ENCODE data around the gene ARF4.

Gene ARF4

DNA sequence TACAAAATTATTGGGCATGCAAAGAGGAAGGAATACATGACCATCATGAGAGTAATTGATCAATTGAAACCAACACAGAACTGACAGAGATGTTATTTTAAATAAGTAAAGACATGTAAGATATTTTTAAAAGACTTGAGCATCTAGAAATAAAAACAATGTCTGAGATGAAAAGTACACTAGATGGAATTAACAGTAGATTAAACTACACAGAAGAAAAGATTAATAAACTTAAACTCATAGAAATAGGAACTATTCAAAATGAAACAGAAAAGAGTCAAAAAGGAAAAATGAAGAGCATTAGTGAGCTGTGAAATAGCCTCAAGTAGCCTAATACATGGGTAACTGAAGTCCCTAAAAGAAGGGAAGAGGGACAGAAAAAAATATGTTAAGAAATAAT, 8.5 kb upstream of the ARF4 start:
- Histone ChIP-seq H3K4me1 (ENCODE audit: control insufficient read depth, insufficient read depth, low read length) (no peaks in the 10 kb centered on the region), H3K27ac (ENCODE audit: low read depth, low read length) (no peak overlapping the region), H3K27me3 (ENCODE audit: control insufficient read depth, insufficient read depth, low read length) (no peaks in the 10 kb centered on the region), H3K9ac (ENCODE audit: low read length) (no peak overlapping the region), H3K9me3 (ENCODE audit: control insufficient read depth, insufficient read depth, low read depth, low read length) (0 out of 2 replicates have a peak, but pooled peaks cover 2% of the 10 kb centered on the region), H3K36me3 (ENCODE audit: control insufficient read depth, insufficient read depth, low read length) (no peaks in the 10 kb centered on the region), H3K4me3 (ENCODE audit: low read depth, low read length) (no peak overlapping the region)

DNA sequence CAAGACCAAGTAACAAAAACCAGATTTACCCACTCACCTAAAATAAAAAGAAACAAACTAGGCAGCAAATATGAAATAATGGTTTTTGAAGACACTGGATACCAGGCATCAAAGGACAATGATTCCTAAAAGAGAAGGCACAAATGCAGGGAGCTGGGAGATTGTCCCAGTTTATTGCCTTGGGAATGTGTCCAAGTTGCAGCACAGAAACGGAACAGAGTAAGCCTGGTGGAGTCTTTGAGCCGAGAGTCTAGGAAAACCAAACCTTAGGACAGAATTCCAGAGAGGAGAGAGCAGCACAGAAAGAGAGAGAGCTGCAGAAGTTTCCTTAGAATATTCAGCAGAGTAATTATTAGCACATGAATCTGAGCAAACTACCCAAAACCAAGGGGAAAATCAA, 7.8 kb upstream of the ARF4 start:
- H3K4me1 ChIP-seq (ENCODE audit: control insufficient read depth, insufficient read depth, low read length) = no peaks in the 10 kb centered on the region
- no peak overlapping the region for H3K9ac ChIP-seq (ENCODE audit: low read length)
- 0 out of 2 replicates have a peak, but pooled peaks cover 2% of the 10 kb centered on the region for H3K9me3 ChIP-seq (ENCODE audit: control insufficient read depth, insufficient read depth, low read depth, low read length)
- no peak overlapping the region for H3K4me3 ChIP-seq (ENCODE audit: low read depth, low read length)
- no peak overlapping the region for H3K27ac ChIP-seq (ENCODE audit: low read depth, low read length)
- no peaks in the 10 kb centered on the region for H3K27me3 ChIP-seq (ENCODE audit: control insufficient read depth, insufficient read depth, low read length)
- no peaks in the 10 kb centered on the region for H3K36me3 ChIP-seq (ENCODE audit: control insufficient read depth, insufficient read depth, low read length)

DNA sequence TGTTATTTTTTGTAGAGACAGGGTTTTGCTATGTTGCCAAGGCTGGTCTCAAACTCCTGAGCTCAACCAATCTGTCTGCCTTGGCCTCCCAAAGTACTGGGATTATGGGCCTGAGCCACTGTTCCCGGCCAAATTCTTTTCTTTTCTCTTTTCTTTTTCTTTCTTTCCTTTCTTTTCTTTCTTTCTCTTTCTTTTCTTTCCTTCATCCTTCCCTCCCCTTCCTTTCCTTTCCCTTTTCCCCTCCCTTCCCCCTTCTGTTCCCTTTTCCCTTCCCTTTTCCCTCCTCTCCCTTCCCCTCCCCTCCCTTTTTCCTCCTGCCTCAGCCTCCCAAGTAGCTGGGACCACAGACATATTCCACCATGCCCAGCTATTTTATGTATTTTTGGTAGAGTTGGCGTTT, 3.1 kb upstream of the ARF4 start:
- H3K27ac ChIP-seq (ENCODE audit: low read depth, low read length) = no peak overlapping the region

DNA sequence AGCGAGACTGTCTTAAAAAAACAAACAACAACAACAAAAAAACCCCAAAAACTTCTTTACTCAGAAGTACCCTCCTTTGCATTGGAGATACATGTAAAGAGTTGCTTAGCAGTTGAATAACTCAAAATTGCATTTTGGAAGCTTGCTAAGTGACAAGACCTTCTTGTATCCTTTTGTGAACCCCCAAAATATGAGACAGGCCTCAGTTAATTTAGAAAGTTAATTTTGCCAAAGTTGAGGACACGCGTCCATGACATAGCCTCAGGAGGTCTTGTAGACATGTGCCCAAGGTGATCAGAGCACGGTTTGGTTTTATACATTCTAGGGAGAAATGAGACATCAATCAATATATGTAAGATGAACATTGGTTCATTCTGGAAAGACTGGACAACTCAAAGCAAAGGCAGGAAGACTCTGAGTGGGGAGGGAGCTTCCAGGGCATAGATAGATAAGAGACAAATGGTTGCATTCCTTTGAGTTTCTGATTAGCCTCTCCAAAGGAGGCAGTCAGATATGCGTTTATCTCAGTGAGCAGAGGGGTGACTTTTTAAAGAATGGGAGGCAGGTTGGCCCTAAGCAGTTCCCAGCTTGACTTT, 1.7 kb upstream of the ARF4 start:
- peak overlapping the region; percentile 75 for H3K4me3 ChIP-seq (ENCODE audit: low read depth, low read length)
- H3K27me3 ChIP-seq (ENCODE audit: control insufficient read depth, insufficient read depth, low read length) = no peaks in the 10 kb centered on the region
- peak overlapping the region; percentile 58; the same call in 1 of the 2 replicates for H3K27ac ChIP-seq (ENCODE audit: low read depth, low read length)

More for the DNA sequence above, 3.1 kb upstream of the ARF4 start:
- peaks cover 3% of the 10 kb centered on the region; the same call in 1 of the 2 replicates for H3K36me3 ChIP-seq (ENCODE audit: control insufficient read depth, insufficient read depth, low read length)
- H3K27me3 ChIP-seq (ENCODE audit: control insufficient read depth, insufficient read depth, low read length) = no peaks in the 10 kb centered on the region
- H3K4me1 ChIP-seq (ENCODE audit: control insufficient read depth, insufficient read depth, low read length) = peaks cover 9% of the 10 kb centered on the region
- no peaks in the 10 kb centered on the region for H3K9me3 ChIP-seq (ENCODE audit: control insufficient read depth, insufficient read depth, low read depth, low read length)
- no peak overlapping the region for H3K9ac ChIP-seq (ENCODE audit: low read length)
- no peak overlapping the region for H3K4me3 ChIP-seq (ENCODE audit: low read depth, low read length)

DNA sequence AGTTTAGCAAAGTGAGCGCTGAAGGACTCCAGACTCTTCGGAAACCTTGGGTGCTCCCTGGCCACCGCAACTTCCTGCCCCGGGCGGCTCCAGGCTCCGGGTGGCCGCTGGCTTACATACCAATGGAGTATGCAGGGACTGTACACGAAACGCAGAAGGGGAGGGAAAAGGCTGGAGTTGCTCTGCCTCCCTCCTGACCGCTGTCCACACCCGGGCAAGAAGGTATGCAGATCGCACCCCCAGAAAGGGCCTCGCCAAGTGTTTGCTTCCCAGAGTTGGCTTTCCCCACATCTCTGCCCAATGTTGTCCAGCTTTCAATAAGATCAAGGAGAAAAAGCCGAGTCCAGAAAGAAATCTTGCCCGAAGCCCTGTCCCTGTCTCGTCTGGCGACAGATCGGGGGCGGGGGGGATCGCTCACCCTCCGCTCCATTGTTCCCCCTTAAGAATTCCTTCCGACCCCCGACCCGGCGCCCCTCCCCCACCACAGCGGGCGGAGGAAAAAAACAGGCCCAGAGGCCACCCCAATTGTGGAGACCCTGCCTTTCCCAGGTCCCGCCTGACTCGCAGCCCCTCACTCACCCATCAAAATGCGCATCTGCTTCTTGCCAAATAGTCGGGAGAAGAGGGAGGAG, 533 bp downstream of the ARF4 start:
- Histone ChIP-seq H3K27me3 (ENCODE audit: control insufficient read depth, insufficient read depth, low read length) (no peaks in the 10 kb centered on the region), H3K27ac (ENCODE audit: low read depth, low read length) (peak overlapping the region; percentile 94), H3K4me3 (ENCODE audit: low read depth, low read length) (peak overlapping the region; percentile 90), H3K36me3 (ENCODE audit: control insufficient read depth, insufficient read depth, low read length) (peaks cover 15% of the 10 kb centered on the region), H3K9me3 (ENCODE audit: control insufficient read depth, insufficient read depth, low read depth, low read length) (no peaks in the 10 kb centered on the region), H3K9ac (ENCODE audit: low read length) (peak overlapping the region; percentile 99), H3K4me1 (ENCODE audit: control insufficient read depth, insufficient read depth, low read length) (peaks cover 17% of the 10 kb centered on the region)

More for the DNA sequence above, 1.7 kb upstream of the ARF4 start:
- Histone ChIP-seq H3K9ac (ENCODE audit: low read length) (peak overlapping the region; percentile 89), H3K9me3 (ENCODE audit: control insufficient read depth, insufficient read depth, low read depth, low read length) (no peaks in the 10 kb centered on the region), H3K36me3 (ENCODE audit: control insufficient read depth, insufficient read depth, low read length) (peaks cover 12% of the 10 kb centered on the region), H3K4me1 (ENCODE audit: control insufficient read depth, insufficient read depth, low read length) (peaks cover 17% of the 10 kb centered on the region)

DNA sequence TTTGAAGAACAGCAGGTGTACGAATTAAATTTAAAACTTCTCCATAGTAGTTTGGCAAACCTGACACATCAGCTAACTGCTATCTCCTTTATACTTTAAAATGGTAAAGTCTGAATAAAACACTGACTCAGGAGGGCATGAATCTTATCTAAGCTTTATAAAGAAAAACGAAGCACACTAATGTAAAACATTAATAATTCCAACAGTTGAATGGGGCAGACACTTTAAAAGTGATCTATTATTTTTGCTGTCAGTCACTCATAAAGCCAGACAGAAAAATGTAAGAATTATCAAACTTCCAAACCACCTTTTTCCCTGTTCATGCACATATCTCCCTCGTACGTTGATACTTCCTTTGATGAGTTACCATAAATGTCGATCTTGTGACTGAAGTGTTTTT, 2.6 kb downstream of the ARF4 start:
- H3K9ac ChIP-seq (ENCODE audit: low read length) = peak overlapping the region; percentile 25
- H3K36me3 ChIP-seq (ENCODE audit: control insufficient read depth, insufficient read depth, low read length) = peaks cover 20% of the 10 kb centered on the region
- no peak overlapping the region for H3K27ac ChIP-seq (ENCODE audit: low read depth, low read length)
- H3K9me3 ChIP-seq (ENCODE audit: control insufficient read depth, insufficient read depth, low read depth, low read length) = no peaks in the 10 kb centered on the region
- peak overlapping the region; percentile 90 for H3K4me3 ChIP-seq (ENCODE audit: low read depth, low read length)
- H3K27me3 ChIP-seq (ENCODE audit: control insufficient read depth, insufficient read depth, low read length) = no peaks in the 10 kb centered on the region
- peaks cover 17% of the 10 kb centered on the region for H3K4me1 ChIP-seq (ENCODE audit: control insufficient read depth, insufficient read depth, low read length)

- no peak overlapping the region for H3K9ac ChIP-seq (ENCODE audit: low read length)
- H3K27ac ChIP-seq (ENCODE audit: low read depth, low read length) = no peak overlapping the region
- H3K27me3 ChIP-seq (ENCODE audit: control insufficient read depth, insufficient read depth, low read length) = no peaks in the 10 kb centered on the region
- peaks cover 16% of the 10 kb centered on the region for H3K4me1 ChIP-seq (ENCODE audit: control insufficient read depth, insufficient read depth, low read length)
- no peaks in the 10 kb centered on the region for H3K9me3 ChIP-seq (ENCODE audit: control insufficient read depth, insufficient read depth, low read depth, low read length)
- peaks cover 20% of the 10 kb centered on the region for H3K36me3 ChIP-seq (ENCODE audit: control insufficient read depth, insufficient read depth, low read length)
- H3K4me3 ChIP-seq (ENCODE audit: low read depth, low read length) = no peak overlapping the region
These were observed 3.0 kb downstream of the ARF4 start for GRCh38 chr3:57594144-57594543.

- H3K9ac ChIP-seq (ENCODE audit: low read length) = no peak overlapping the region
- no peaks in the 10 kb centered on the region for H3K9me3 ChIP-seq (ENCODE audit: control insufficient read depth, insufficient read depth, low read depth, low read length)
- H3K4me3 ChIP-seq (ENCODE audit: low read depth, low read length) = no peak overlapping the region
- no peak overlapping the region for H3K27ac ChIP-seq (ENCODE audit: low read depth, low read length)
- H3K27me3 ChIP-seq (ENCODE audit: control insufficient read depth, insufficient read depth, low read length) = no peaks in the 10 kb centered on the region
- H3K36me3 ChIP-seq (ENCODE audit: control insufficient read depth, insufficient read depth, low read length) = peaks cover 20% of the 10 kb centered on the region
- 0 out of 2 replicates have a peak, but pooled peaks cover 11% of the 10 kb centered on the region for H3K4me1 ChIP-seq (ENCODE audit: control insufficient read depth, insufficient read depth, low read length)
These were observed 4.8 kb downstream of the ARF4 start for GRCh38 chr3:57592306-57592705.

DNA sequence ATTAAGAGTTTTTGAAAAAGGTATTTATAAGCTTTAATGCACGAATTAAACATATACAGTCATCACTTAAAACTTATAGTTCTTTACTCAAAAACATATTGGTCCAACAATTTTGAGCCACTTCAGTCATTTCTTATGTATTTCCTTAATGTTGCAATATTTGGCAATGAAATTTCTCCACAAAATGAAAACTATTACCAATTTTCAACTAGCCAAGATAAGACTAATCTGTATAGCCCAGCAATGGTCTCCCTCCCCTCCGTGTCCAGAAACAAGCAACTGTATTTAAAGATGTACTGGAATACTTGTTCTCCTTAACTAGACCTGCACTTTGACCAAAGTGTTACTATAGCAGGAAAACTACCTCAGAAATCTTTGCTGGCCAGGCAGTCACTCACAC, 9.2 kb downstream of the ARF4 start:
- no peaks in the 10 kb centered on the region for H3K4me1 ChIP-seq (ENCODE audit: control insufficient read depth, insufficient read depth, low read length)
- peaks cover 31% of the 10 kb centered on the region for H3K36me3 ChIP-seq (ENCODE audit: control insufficient read depth, insufficient read depth, low read length)
- H3K27me3 ChIP-seq (ENCODE audit: control insufficient read depth, insufficient read depth, low read length) = no peaks in the 10 kb centered on the region

DNA sequence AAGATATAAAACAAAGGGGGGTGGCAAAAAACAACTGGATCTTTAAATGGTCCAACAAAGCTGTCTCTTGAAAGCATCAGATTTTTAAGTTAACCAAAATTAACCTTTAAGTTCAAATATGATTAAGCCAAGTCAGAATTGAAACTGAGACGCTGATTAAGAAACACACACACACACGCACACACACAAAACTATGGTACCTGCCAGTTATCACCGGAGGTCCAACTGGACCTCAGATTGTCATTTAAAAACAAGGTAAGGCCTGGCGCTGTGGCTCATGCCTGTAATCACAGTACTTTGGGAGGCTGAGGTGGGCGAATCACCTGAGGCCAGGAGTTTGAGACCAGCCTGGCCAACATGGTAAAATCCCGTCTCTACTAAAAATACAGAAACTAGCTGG, 10.4 kb downstream of the ARF4 start:
- no peaks in the 10 kb centered on the region for H3K27me3 ChIP-seq (ENCODE audit: control insufficient read depth, insufficient read depth, low read length)

More for the DNA sequence above, 9.2 kb downstream of the ARF4 start:
- H3K4me3 ChIP-seq (ENCODE audit: low read depth, low read length) = no peak overlapping the region
- H3K9ac ChIP-seq (ENCODE audit: low read length) = no peak overlapping the region
- H3K27ac ChIP-seq (ENCODE audit: low read depth, low read length) = no peak overlapping the region
- no peaks in the 10 kb centered on the region for H3K9me3 ChIP-seq (ENCODE audit: control insufficient read depth, insufficient read depth, low read depth, low read length)

GRCh38 chr3:57583544-57583943, 13.6 kb downstream of the ARF4 start:
- Histone ChIP-seq H3K27ac (ENCODE audit: low read depth, low read length) (no peak overlapping the region), H3K4me1 (ENCODE audit: control insufficient read depth, insufficient read depth, low read length) (no peaks in the 10 kb centered on the region), H3K9me3 (ENCODE audit: control insufficient read depth, insufficient read depth, low read depth, low read length) (no peaks in the 10 kb centered on the region), H3K9ac (ENCODE audit: low read length) (no peak overlapping the region), H3K27me3 (ENCODE audit: control insufficient read depth, insufficient read depth, low read length) (no peaks in the 10 kb centered on the region), H3K4me3 (ENCODE audit: low read depth, low read length) (no peak overlapping the region), H3K36me3 (ENCODE audit: control insufficient read depth, insufficient read depth, low read length) (peaks cover 62% of the 10 kb centered on the region)

More for the DNA sequence above, 10.4 kb downstream of the ARF4 start:
- H3K4me1 ChIP-seq (ENCODE audit: control insufficient read depth, insufficient read depth, low read length) = no peaks in the 10 kb centered on the region
- H3K9me3 ChIP-seq (ENCODE audit: control insufficient read depth, insufficient read depth, low read depth, low read length) = no peaks in the 10 kb centered on the region
- peaks cover 39% of the 10 kb centered on the region for H3K36me3 ChIP-seq (ENCODE audit: control insufficient read depth, insufficient read depth, low read length)
- no peak overlapping the region for H3K27ac ChIP-seq (ENCODE audit: low read depth, low read length)
- no peak overlapping the region for H3K9ac ChIP-seq (ENCODE audit: low read length)
- no peak overlapping the region for H3K4me3 ChIP-seq (ENCODE audit: low read depth, low read length)

All from HUES6 (cell line).